Measurements from ENCODE around the gene ARGFX. TPM values are rescaled to one million over a fixed set of nuclear protein-coding genes. Genes with fewer than 3 reads are reported as not detected.
"Not testable (repeated sequence)": the region's sequence is repeated elsewhere in the genome, so short reads cannot be mapped to it uniquely, and the experiment has no call there.

ARGFX gene
- total RNA-seq, 2 donors from 2014 or later = not detected

DNA sequence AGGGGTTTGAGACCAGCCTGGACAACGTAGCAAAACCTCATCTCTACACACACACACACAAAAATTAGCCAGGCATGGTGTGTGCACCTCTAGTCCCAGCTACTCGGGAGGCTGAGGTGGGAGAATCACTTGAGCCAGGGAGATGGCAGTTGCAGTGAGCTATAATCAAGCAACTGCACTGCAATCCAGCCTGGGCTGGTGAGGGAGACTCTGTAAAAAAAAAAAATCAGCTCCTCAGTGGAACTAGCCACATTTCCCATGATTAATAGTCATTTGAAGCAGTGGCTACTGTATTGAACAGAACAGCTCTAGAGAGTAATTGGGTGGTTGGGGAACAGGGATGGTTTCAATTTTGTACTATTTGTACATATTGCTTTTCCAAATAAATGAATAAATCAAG, 13.9 kb downstream of the ARGFX start:
- Histone ChIP-seq H3K4me1 (replicated peaks) (no peaks in the 10 kb centered on the region), H3K4me3 (no peak overlapping the region), H3K36me3 (no peaks in the 10 kb centered on the region), H3K27me3 (replicated peaks; ENCODE audit: insufficient read depth) (no peaks in the 10 kb centered on the region), H3K9me3 (no peaks in the 10 kb centered on the region), H3K27ac (no peak overlapping the region)
- no peak for TF ChIP-seq POLR2AphosphoS5 (IDR thresholded peaks at IDR 0.05)
- intact Hi-C loops (cut with DNase I) = no loop called here
- 76% methylated on average over 2 of the region's 2 CpGs for WGBS
- no peak for DNase-seq (ENCODE audit: low spot score)

DNA sequence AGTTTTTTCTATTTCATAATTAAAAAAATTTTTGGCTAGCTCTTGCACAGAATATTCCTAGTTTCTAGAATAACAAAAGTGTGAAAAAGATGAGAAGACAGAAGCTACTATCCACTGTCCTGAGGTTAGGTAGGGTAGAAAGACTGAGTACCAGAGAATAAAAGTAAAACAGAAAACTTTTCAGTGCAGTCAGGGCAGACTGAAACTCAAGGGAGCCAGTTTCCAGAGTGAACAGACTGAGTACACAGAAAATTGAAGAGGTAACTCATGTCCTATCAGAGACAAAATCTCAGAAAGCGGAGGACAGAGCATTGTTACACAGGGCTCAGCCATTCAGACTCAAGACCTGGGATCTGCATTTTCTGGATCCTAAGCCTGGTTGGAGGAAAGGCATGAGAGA, 16.7 kb downstream of the ARGFX start:
- Histone ChIP-seq H3K36me3 (no peaks in the 10 kb centered on the region), H3K4me3 (no peak overlapping the region), H3K4me1 (replicated peaks) (no peaks in the 10 kb centered on the region), H3K9me3 (no peaks in the 10 kb centered on the region), H3K27me3 (replicated peaks; ENCODE audit: insufficient read depth) (no peaks in the 10 kb centered on the region), H3K27ac (no peak overlapping the region)
- WGBS = 70% methylated on average over 1 of the region's 1 CpG
- no peak for DNase-seq (ENCODE audit: low spot score)
- intact Hi-C loops (cut with DNase I) = no loop called here
- TF ChIP-seq POLR2AphosphoS5 (IDR thresholded peaks at IDR 0.05) = no peak
- TF ChIP-seq, protein P1, sequence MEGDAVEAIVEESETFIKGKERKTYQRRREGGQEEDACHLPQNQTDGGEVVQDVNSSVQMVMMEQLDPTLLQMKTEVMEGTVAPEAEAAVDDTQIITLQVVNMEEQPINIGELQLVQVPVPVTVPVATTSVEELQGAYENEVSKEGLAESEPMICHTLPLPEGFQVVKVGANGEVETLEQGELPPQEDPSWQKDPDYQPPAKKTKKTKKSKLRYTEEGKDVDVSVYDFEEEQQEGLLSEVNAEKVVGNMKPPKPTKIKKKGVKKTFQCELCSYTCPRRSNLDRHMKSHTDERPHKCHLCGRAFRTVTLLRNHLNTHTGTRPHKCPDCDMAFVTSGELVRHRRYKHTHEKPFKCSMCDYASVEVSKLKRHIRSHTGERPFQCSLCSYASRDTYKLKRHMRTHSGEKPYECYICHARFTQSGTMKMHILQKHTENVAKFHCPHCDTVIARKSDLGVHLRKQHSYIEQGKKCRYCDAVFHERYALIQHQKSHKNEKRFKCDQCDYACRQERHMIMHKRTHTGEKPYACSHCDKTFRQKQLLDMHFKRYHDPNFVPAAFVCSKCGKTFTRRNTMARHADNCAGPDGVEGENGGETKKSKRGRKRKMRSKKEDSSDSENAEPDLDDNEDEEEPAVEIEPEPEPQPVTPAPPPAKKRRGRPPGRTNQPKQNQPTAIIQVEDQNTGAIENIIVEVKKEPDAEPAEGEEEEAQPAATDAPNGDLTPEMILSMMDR (IDR thresholded peaks at IDR 0.05) = no peak
- no peak for TF ChIP-seq POLR2A (IDR thresholded peaks at IDR 0.05)

DNA sequence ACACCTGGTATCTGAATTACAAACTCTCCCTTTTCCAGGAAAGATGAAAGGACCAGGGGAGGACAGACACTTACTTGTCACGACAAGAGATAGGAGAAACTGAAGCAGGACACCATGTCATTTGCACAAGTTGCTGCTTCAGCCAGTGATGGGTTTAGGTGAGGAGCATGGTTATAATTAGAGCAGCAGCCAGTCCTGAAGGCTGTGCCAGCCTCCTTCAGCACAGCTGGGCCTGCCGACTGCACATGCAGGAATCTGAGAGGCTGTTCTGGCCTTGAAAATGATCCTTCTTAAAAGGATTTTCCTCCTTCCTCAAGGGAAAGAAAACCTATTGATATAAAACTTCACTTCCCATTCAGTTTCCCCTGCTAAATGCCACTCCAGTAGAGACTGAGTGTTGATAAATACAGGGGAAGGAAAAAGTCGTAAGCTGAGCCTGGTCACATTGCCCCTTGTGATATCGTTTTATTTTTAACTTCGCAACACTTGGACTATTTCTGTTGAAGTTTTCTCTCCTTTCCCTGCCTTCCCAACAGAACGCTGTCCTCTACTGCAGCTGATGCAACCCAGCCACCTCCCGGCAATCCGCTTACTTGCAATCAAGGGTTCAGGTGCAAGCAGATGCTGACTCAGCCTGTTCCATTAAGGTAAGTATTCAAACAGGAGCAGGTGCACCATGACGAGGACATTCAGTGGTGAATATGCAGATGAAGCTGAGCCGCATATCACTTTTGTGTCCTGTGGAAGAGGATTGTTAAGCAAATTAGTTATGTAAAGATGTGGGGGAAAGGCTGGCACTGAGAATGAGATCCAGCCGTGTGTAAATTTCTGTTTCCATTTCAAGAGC, 25.3 kb downstream of the ARGFX start, which contains the start of gene FBXO40:
Gene FBXO40 (plus strand): TSS at position 524 of the 847 bp plus-strand sequence. CDS start 27,197 bp downstream, outside the sequence.
- TF ChIP-seq, protein P1 (IDR thresholded peaks at IDR 0.05) = no peak
- no peak for TF ChIP-seq POLR2AphosphoS5 (IDR thresholded peaks at IDR 0.05)
- no peak for TF ChIP-seq POLR2A (IDR thresholded peaks at IDR 0.05)
- 53% methylated on average over 11 of the region's 11 CpGs for WGBS
- Histone ChIP-seq H3K36me3 (no peaks in the 10 kb centered on the region), H3K27me3 (replicated peaks; ENCODE audit: insufficient read depth) (no peaks in the 10 kb centered on the region), H3K9me3 (no peaks in the 10 kb centered on the region), H3K4me3 (no peak within 1 kb of the TSS), H3K4me1 (replicated peaks) (no peaks in the 10 kb centered on the region), H3K27ac (no peak within 1 kb of the TSS)
- intact Hi-C loops (cut with DNase I) = loop anchor here (5.0 kb wide), 1 partner anchor 46 kb away; the partner anchor contains the start of gene POLQ
- DNase-seq (ENCODE audit: low spot score) = no peak

DNA sequence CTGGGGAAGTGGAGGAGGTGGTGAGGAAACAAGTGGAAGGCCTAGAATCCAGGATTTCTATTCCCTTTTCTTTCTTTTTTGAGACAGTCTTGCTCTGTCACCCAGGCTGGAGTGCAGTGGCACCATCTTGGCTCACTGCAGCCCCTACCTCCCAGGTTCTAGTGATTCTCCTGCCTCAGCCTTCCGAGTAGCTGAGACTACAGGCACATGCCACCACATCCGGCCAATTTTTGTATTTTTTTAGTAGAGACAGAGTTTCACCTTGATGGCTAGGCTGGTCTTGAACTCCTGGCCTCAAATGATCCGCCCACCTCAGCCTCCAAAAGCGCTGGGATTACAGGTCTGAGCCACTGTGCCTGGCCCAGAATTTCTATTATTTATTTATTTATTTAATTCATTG, 26.1 kb downstream of the ARGFX start:
- not testable (repeated sequence) for DNase-seq (ENCODE audit: low spot score); H3K4me3 ChIP-seq; H3K4me1 ChIP-seq (replicated peaks); H3K36me3 ChIP-seq; H3K9me3 ChIP-seq; H3K27ac ChIP-seq; H3K27me3 ChIP-seq (replicated peaks; ENCODE audit: insufficient read depth)
- WGBS = 95% methylated on average over 4 of the region's 4 CpGs
- intact Hi-C loops (cut with DNase I) = loop anchor here (5.0 kb wide), 1 partner anchor 47 kb away; the partner anchor contains the start of gene POLQ

DNA sequence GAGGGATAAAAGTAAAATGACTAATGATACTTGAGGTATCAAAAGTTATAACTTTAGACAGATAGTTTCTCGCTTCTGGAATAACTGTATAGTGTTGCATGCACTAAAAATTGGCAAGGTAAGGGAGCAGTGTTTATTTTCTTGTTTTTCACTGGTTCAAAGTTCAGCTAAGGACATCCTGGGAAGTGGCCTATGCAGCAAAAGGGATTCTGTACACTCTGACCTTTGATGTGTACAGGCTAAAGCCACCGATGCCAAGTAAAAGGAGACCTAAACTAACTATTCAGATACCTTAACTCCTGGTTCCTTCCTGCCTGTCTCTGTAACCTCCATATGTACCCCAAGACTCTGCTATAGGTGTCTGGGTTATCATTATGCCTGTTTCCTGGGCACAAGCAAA, 27.1 kb downstream of the ARGFX start:
- Histone ChIP-seq H3K27me3 (replicated peaks; ENCODE audit: insufficient read depth) (no peaks in the 10 kb centered on the region), H3K9me3 (no peaks in the 10 kb centered on the region), H3K4me3 (no peak overlapping the region), H3K4me1 (replicated peaks) (no peaks in the 10 kb centered on the region), H3K36me3 (no peaks in the 10 kb centered on the region), H3K27ac (no peak overlapping the region)
- 89% methylated on average over 2 of the region's 2 CpGs for WGBS
- intact Hi-C loops (cut with DNase I) = loop anchor here (5.0 kb wide), 1 partner anchor 48 kb away; the partner anchor contains the start of gene POLQ
- TF ChIP-seq POLR2A (IDR thresholded peaks at IDR 0.05) (no peak), POLR2AphosphoS5 (IDR thresholded peaks at IDR 0.05) (no peak)
- TF ChIP-seq, protein P1 (IDR thresholded peaks at IDR 0.05) = no peak
- DNase-seq (ENCODE audit: low spot score) = no peak

Measured in prostate gland (tissue), 2 donors.